OCI-LY3 (cell line): ENCODE results near the gene DYRK2.

Experiments used
- H2AFZ ChIP-seq: fragments of 200-600, 300-600 bp; shearing (Covaris generic); 2 replicates; pipeline ENCODE4 v1.6.0; 2014; ENCODE audit warnings: antibody characterized with exemption, low read depth, low read length
- H3K27ac ChIP-seq: fragments of 200-600, 300-600 bp; sonication (generic); 2 replicates; pipeline ENCODE4 v1.5.1; 2014; ENCODE audit warnings: mild to moderate bottlenecking, low read length, moderate library complexity, mixed read lengths
- H3K27me3 ChIP-seq: fragments of 200-600, 300-600 bp; sonication (generic); 2 replicates; pipeline ENCODE4 v1.6.1; 2014; ENCODE audit warnings: low read depth, low read length, mixed read lengths
- H3K36me3 ChIP-seq: fragments of 200-600, 300-600 bp; sonication (generic); replicated peaks from 2 replicates; pipeline ENCODE3; 2014; ENCODE audit warnings: low read depth, low read length, mixed read lengths
- H3K4me1 ChIP-seq: fragments of 300-600, 200-600 bp; sonication (generic); 2 replicates; pipeline ENCODE4 v1.6.1; 2014; ENCODE audit warnings: low read length, mixed read lengths
- H3K4me2 ChIP-seq: fragments of 200-600, 300-600 bp; sonication (generic); 2 replicates; pipeline ENCODE4 v1.6.1; 2014; ENCODE audit warnings: low read length, mixed read lengths
- H3K4me3 ChIP-seq: fragments of 300-600, 200-600 bp; sonication (generic); 2 replicates; pipeline ENCODE4 v1.5.1; 2014; ENCODE audit warnings: antibody characterized with exemption, mild to moderate bottlenecking, low read length, moderate library complexity
- H3K79me2 ChIP-seq: fragments of 300-600, 200-600 bp; shearing (Covaris generic); 2 replicates; pipeline ENCODE4 v1.6.1; 2014; ENCODE audit warnings: mild to moderate bottlenecking, low read length, mixed read lengths
- H3K9ac ChIP-seq: fragments of 300-600, 200-600 bp; shearing (Covaris generic); 2 replicates; pipeline ENCODE4 v1.6.0; 2014; ENCODE audit warnings: mild to moderate bottlenecking, low read length, moderate library complexity
- H3K9me3 ChIP-seq: fragments of 200-600, 300-600 bp; shearing (Covaris generic); 2 replicates; pipeline ENCODE4 v1.6.1; 2014; ENCODE audit warnings: low read length, mixed read lengths; ENCODE audit not compliant: insufficient read depth
- H4K20me1 ChIP-seq: fragments of 200-600, 300-600 bp; sonication (generic); 2 replicates; pipeline ENCODE4 v1.6.1; 2016; ENCODE audit warnings: low read length, mixed read lengths; ENCODE audit not compliant: insufficient read depth
- CTCF ChIP-seq: fragments of 200-600, 300-600 bp; sonication (generic); IDR thresholded peaks from 2 replicates; pipeline ENCODE4 v1.5.1; 2014; ENCODE audit warnings: antibody characterized with exemption, low read length, low read depth
- EZH2phosphoT487 ChIP-seq: fragments of 200-600 bp; shearing (Covaris generic); IDR thresholded peaks from 2 replicates; pipeline ENCODE4 v1.6.1; 2018; ENCODE audit warnings: antibody characterized with exemption, mixed run types, low read depth

DYRK2 gene

GRCh38 chr12:67640863-67641262 lies 7.7 kb upstream of the DYRK2 start:
- Histone ChIP-seq H3K4me2 (no peak overlapping the region), H3K36me3 (no peaks in the 10 kb centered on the region), H3K79me2 (no peaks in the 10 kb centered on the region), H3K27me3 (peaks cover 15% of the 10 kb centered on the region; the same call in 1 of the 2 replicates), H3K4me3 (no peak overlapping the region), H3K27ac (no peak overlapping the region), H2AFZ (no peak overlapping the region), H3K9ac (no peak overlapping the region), H3K4me1 (no peaks in the 10 kb centered on the region), H3K9me3 (no peaks in the 10 kb centered on the region), H4K20me1 (no peaks in the 10 kb centered on the region)
- TF ChIP-seq CTCF (no peak), EZH2phosphoT487 (no peak)

- peaks cover 1% of the 10 kb centered on the region for H4K20me1 ChIP-seq
- peaks cover 1% of the 10 kb centered on the region; the same call in 1 of the 2 replicates for H3K4me1 ChIP-seq
- H3K36me3 ChIP-seq, result no peaks in the 10 kb centered on the region
- no peaks in the 10 kb centered on the region for H3K9me3 ChIP-seq
- H2AFZ ChIP-seq, result no peak overlapping the region
- H3K4me3 ChIP-seq, result no peak overlapping the region
- H3K79me2 ChIP-seq, result peaks cover 15% of the 10 kb centered on the region
- no peak overlapping the region for H3K27ac ChIP-seq
- H3K4me2 ChIP-seq, result no peak overlapping the region
- no peak overlapping the region for H3K9ac ChIP-seq
- H3K27me3 ChIP-seq, result peaks cover 7% of the 10 kb centered on the region; the same call in 1 of the 2 replicates
- TF ChIP-seq CTCF (no peak), EZH2phosphoT487 (no peak)
Measured at GRCh38 chr12:67645126-67645525, 3.4 kb upstream of the DYRK2 start.

GRCh38 chr12:67645601-67646000 lies 2.9 kb upstream of the DYRK2 start:
- H3K79me2 ChIP-seq, result peaks cover 20% of the 10 kb centered on the region
- H4K20me1 ChIP-seq, result peaks cover 6% of the 10 kb centered on the region
- peaks cover 6% of the 10 kb centered on the region for H3K4me1 ChIP-seq
- H3K27ac ChIP-seq, result no peak overlapping the region
- no peak for TF ChIP-seq CTCF
- no peak for TF ChIP-seq EZH2phosphoT487
- H3K27me3 ChIP-seq, result 0 out of 2 replicates have a peak, but pooled peaks cover 3% of the 10 kb centered on the region
- no peak overlapping the region for H2AFZ ChIP-seq
- no peaks in the 10 kb centered on the region for H3K36me3 ChIP-seq
- H3K9me3 ChIP-seq, result no peaks in the 10 kb centered on the region
- H3K4me2 ChIP-seq, result no peak overlapping the region
- no peak overlapping the region for H3K4me3 ChIP-seq
- H3K9ac ChIP-seq, result no peak overlapping the region

GRCh38 chr12:67646775-67647174 lies 1.8 kb upstream of the DYRK2 start:
- H3K36me3 ChIP-seq, result peaks cover 5% of the 10 kb centered on the region
- no peaks in the 10 kb centered on the region for H3K27me3 ChIP-seq
- H2AFZ ChIP-seq, result no peak overlapping the region
- no peak overlapping the region for H3K4me3 ChIP-seq
- H3K27ac ChIP-seq, result no peak overlapping the region
- no peak for TF ChIP-seq EZH2phosphoT487
- TF ChIP-seq CTCF, result no peak
- H3K4me2 ChIP-seq, result no peak overlapping the region
- no peaks in the 10 kb centered on the region for H3K9me3 ChIP-seq
- H3K9ac ChIP-seq, result no peak overlapping the region
- H3K79me2 ChIP-seq, result peaks cover 32% of the 10 kb centered on the region
- peaks cover 17% of the 10 kb centered on the region for H4K20me1 ChIP-seq
- H3K4me1 ChIP-seq, result peaks cover 18% of the 10 kb centered on the region
